PC-9 (cell line): ENCODE results near the gene SYAP1. TPM values are rescaled to one million over a fixed set of nuclear protein-coding genes. Genes with fewer than 3 reads are reported as not detected.
A peak's percentile ranks its signal among the peaks of the same experiment; 100 is the strongest.

Experiments
- BruUV-seq: library from RNA; stranded (reverse); fragments of 400-500 nt; replicated peaks from 2 replicates; lab custom pipeline; 2021; lab: Mats Ljungman, UMichigan
- CTCF ChIA-PET: fragments of 300-600 bp; sonication (Branson Sonifier 250); formaldehyde crosslinking; loops from one replicate; lab custom pipeline; 2022; ENCODE audit warnings: antibody characterized with exemption; lab: Charles Lee
- POLR2A ChIA-PET: fragments of 300-600 bp; sonication (Branson Sonifier 250); formaldehyde crosslinking; loops from one replicate; lab custom pipeline; 2022; ENCODE audit warnings: antibody characterized with exemption; ENCODE audit not compliant: unreplicated experiment; lab: Charles Lee
- DNase-seq, 2 experiments: peaks; one replicate each; pipeline versions ENCODE4 v3.0.0 to v3.0.0-alpha.2; 2015 to 2022; ENCODE audit warnings: mixed read lengths in 1 of 2
- H2AFZ ChIP-seq: fragments of 200-600 bp; sonication (generic); 2 replicates; pipeline ENCODE4 v1.8.1; 2017; ENCODE audit warnings: antibody characterized with exemption
- H3F3A ChIP-seq: fragments of 200-600 bp; sonication (generic); 2 replicates; pipeline ENCODE4 v1.8.1; 2017; ENCODE audit warnings: antibody characterized with exemption, mild to moderate bottlenecking, low read depth; ENCODE audit not compliant: insufficient read depth
- H3K27ac ChIP-seq: fragments of 200-600 bp; sonication (generic); 2 replicates; pipeline ENCODE4 v1.6.1; 2016; ENCODE audit warnings: mixed run types
- H3K27me3 ChIP-seq: fragments of 200-600 bp; sonication (generic); 2 replicates; pipeline ENCODE4 v1.6.1; 2016; ENCODE audit warnings: low read depth, mixed run types; ENCODE audit not compliant: insufficient read depth
- H3K36me3 ChIP-seq: fragments of 200-600 bp; sonication (generic); 2 replicates; pipeline ENCODE4 v1.6.1; 2016; ENCODE audit warnings: low read depth, mixed run types
- H3K4me1 ChIP-seq: fragments of 200-600 bp; sonication (generic); replicated peaks from 2 replicates; pipeline ENCODE4 v1.6.1; 2016; ENCODE audit warnings: mixed run types; ENCODE audit not compliant: insufficient read depth
- H3K4me2 ChIP-seq: fragments of 200-600 bp; sonication (generic); 2 replicates; pipeline ENCODE4 v1.6.1; 2017; ENCODE audit warnings: mixed run types
- H3K4me3 ChIP-seq: fragments of 200-600 bp; sonication (generic); 2 replicates; pipeline ENCODE4 v1.6.1; 2016; ENCODE audit warnings: mixed run types
- H3K79me2 ChIP-seq: fragments of 200-600 bp; sonication (generic); 2 replicates; pipeline ENCODE4 v1.6.1; 2017; ENCODE audit warnings: low read depth, mixed run types
- H3K9me2 ChIP-seq: fragments of 200-600 bp; sonication (generic); 2 replicates; pipeline ENCODE4 v1.8.1; 2017; ENCODE audit warnings: mild to moderate bottlenecking; ENCODE audit not compliant: insufficient read depth
- H3K9me3 ChIP-seq: fragments of 200-600 bp; sonication (generic); 2 replicates; pipeline ENCODE4 v1.8.1; 2016; ENCODE audit warnings: low read depth; ENCODE audit not compliant: insufficient read depth
- H4K20me1 ChIP-seq: fragments of 200-600 bp; sonication (generic); 2 replicates; pipeline ENCODE4 v1.8.1; 2017; ENCODE audit not compliant: insufficient read depth
- CTCF ChIP-seq: fragments of 200-600 bp; sonication (generic); conservative IDR thresholded peaks from 2 replicates; pipeline ENCODE4 v1.6.1; 2017; ENCODE audit warnings: mixed run types, antibody characterized with exemption, mild to moderate bottlenecking, moderate library complexity
- EZH2 ChIP-seq: fragments of 200-600 bp; sonication (generic); IDR thresholded peaks from 2 replicates; pipeline ENCODE4 v1.8.0; 2017; ENCODE audit warnings: antibody characterized with exemption, low read depth
- intact Hi-C: fragments of 100-400 bp; cut with micrococcal nuclease; formaldehyde crosslinking; loops from one replicate; pipeline ENCODE4 v1.10.0; 2022; ENCODE audit not compliant: unreplicated experiment
- total RNA-seq: library from RNA; stranded (reverse); gene quantifications from 2 replicates; pipeline ENCODE4 v1.2.3, GENCODE V29; 2021

The SYAP1 gene
- total RNA-seq, 1 experiment from 2014 or later = 41.2 TPM

- BruUV-seq = TSS peak; percentile 94
- peak overlapping the region; percentile 80 for H3K4me3 ChIP-seq
- DNase-seq = peak in 1 of 2 experiments; percentile 5
- H3K27ac ChIP-seq = 0 out of 2 replicates have a peak overlapping the region, but pooled peaks have one; percentile 24
- no peaks in the 10 kb centered on the region for H3K27me3 ChIP-seq
- peaks cover 4% of the 10 kb centered on the region; the same call in 1 of the 2 replicates for H3F3A ChIP-seq
- no peaks in the 10 kb centered on the region for H3K9me3 ChIP-seq
- H3K79me2 ChIP-seq = peaks cover 38% of the 10 kb centered on the region
- POLR2A ChIA-PET = interaction anchor here (0.7 kb wide), 1 partner anchor 768 kb away, joined by 4 read pairs; no protein-coding TSS in a partner anchor
- peak overlapping the region; percentile 82 for H3K4me2 ChIP-seq
- H3K36me3 ChIP-seq = no peaks in the 10 kb centered on the region
- peaks cover 15% of the 10 kb centered on the region for H4K20me1 ChIP-seq
- H3K9me2 ChIP-seq = no peaks in the 10 kb centered on the region
- H2AFZ ChIP-seq = peak overlapping the region; percentile 94
- CTCF ChIA-PET = no interaction called here
- TF ChIP-seq EZH2 (no peak), CTCF (no peak)
- intact Hi-C loops = loop anchor here (1.0 to 2.0 kb wide), 2 partner anchors 14 to 67 kb away; partner anchors contain the start of gene SYAP1
- H3K4me1 ChIP-seq = 0 out of 2 replicates have a peak, but pooled peaks cover 5% of the 10 kb centered on the region
Observed at GRCh38 chrX:16785247-16786138, 66.1 kb downstream of the SYAP1 start.

GRCh38 chrX:16786139-16786790 is 66.9 kb downstream of the SYAP1 start, which contains the start of gene TXLNG:
Gene TXLNG (plus strand): TSS chrX:16786466. CDS start chrX:16786488, 22 bp downstream.
- intact Hi-C loops = loop anchor here (1.0 to 2.0 kb wide), 2 partner anchors 15 to 67 kb away; partner anchors contain the start of gene SYAP1
- ChIA-PET CTCF (no interaction called here), POLR2A (no interaction called here)
- Histone ChIP-seq H4K20me1 (peaks cover 21% of the 10 kb centered on the region), H3F3A (peaks cover 4% of the 10 kb centered on the region; the same call in 1 of the 2 replicates), H3K9me3 (no peaks in the 10 kb centered on the region), H3K27ac (peak within 1 kb of the TSS; percentile 63), H3K9me2 (no peaks in the 10 kb centered on the region), H2AFZ (peak within 1 kb of the TSS; percentile 94), H3K27me3 (no peaks in the 10 kb centered on the region), H3K79me2 (peaks cover 46% of the 10 kb centered on the region), H3K36me3 (no peaks in the 10 kb centered on the region), H3K4me2 (peak within 1 kb of the TSS; percentile 82), H3K4me1 (0 out of 2 replicates have a peak, but pooled peaks cover 5% of the 10 kb centered on the region), H3K4me3 (peak within 1 kb of the TSS; percentile 80)
- TF ChIP-seq CTCF = no peak
- TF ChIP-seq EZH2 = no peak
- peak; percentile 96 to 97 for DNase-seq
- BruUV-seq = no TSS peak
